Activated gamma-delta T cell (primary cell): ENCODE data around the gene HCFC2.
"Not testable (repeated sequence)": the region's sequence is repeated elsewhere in the genome, so short reads cannot be mapped to it uniquely, and the experiment has no call there.

Experiments used
- DNase-seq: peaks from one replicate; lab custom pipeline; 2025; lab: John Stamatoyannopoulos, UW
- total RNA-seq, 2 donors: gene quantifications; one replicate each; lab custom pipeline; 2026; lab: John Stamatoyannopoulos, UW

HCFC2 gene
- 43.6 to 44.9 reads per million in 2 donors for total RNA-seq

- DNase-seq: peak; percentile 82
These were observed at the start of gene HCFC2 for GRCh38 chr12:104064031-104064841. TSS of gene HCFC2 (plus strand) at chr12:104064531. CDS start at chr12:104064561, 30 bp downstream.

- not testable (repeated sequence) for DNase-seq
These were observed 42.5 kb upstream of the HCFC2 start for GRCh38 chr12:104021862-104022261.

- DNase-seq: no peak
These were observed 41.5 kb upstream of the HCFC2 start for GRCh38 chr12:104022786-104023185.

- DNase-seq: no peak
These were observed 40.6 kb upstream of the HCFC2 start for GRCh38 chr12:104023710-104024109.

- no peak for DNase-seq
These were observed 40.0 kb upstream of the HCFC2 start for GRCh38 chr12:104024348-104024747.

GRCh38 chr12:104025771-104026170 is 38.6 kb upstream of the HCFC2 start:
- DNase-seq: no peak

GRCh38 chr12:104026841-104027599 is 37.3 kb upstream of the HCFC2 start:
- no peak for DNase-seq

- not testable (repeated sequence) for DNase-seq
These were observed 33.7 kb upstream of the HCFC2 start for GRCh38 chr12:104030596-104030995.

- DNase-seq: not testable (repeated sequence)
These were observed 28.2 kb upstream of the HCFC2 start for GRCh38 chr12:104036143-104036542.

GRCh38 chr12:104039769-104040168 is 24.6 kb upstream of the HCFC2 start:
- DNase-seq: not testable (repeated sequence)

- DNase-seq: no peak
These were observed 21.8 kb upstream of the HCFC2 start for GRCh38 chr12:104042580-104042979.

GRCh38 chr12:104044158-104044557 is 20.2 kb upstream of the HCFC2 start:
- DNase-seq: no peak

GRCh38 chr12:104046306-104046705 is 18.0 kb upstream of the HCFC2 start:
- no peak for DNase-seq

- no peak for DNase-seq
These were observed 16.2 kb upstream of the HCFC2 start for GRCh38 chr12:104048162-104048561.

GRCh38 chr12:104048811-104049210 is 15.5 kb upstream of the HCFC2 start:
- no peak for DNase-seq

GRCh38 chr12:104049278-104049902 is 14.9 kb upstream of the HCFC2 start:
- no peak for DNase-seq

GRCh38 chr12:104049903-104050356 is 14.4 kb upstream of the HCFC2 start, which contains the start of gene GLT8D2:
TSS of gene GLT8D2 (minus strand) at chr12:104050187. CDS start at chr12:104019648, 30,539 bp downstream.
- DNase-seq: no peak

GRCh38 chr12:104050436-104050835 is 13.9 kb upstream of the HCFC2 start:
- DNase-seq: no peak

GRCh38 chr12:104054681-104055346 is 9.5 kb upstream of the HCFC2 start:
- no peak for DNase-seq

- DNase-seq: no peak
These were observed 8.5 kb upstream of the HCFC2 start for GRCh38 chr12:104055686-104056388.

- no peak for DNase-seq
These were observed 7.8 kb upstream of the HCFC2 start for GRCh38 chr12:104056419-104056972.
